SU-DHL-6 (cell line): ENCODE data around the gene PDGFA.

ENCODE experiments used
- EZH2phosphoT487 ChIP-seq: fragments of 200-600 bp; sonication (generic), shearing (Covaris generic); conservative IDR thresholded peaks from 2 replicates; pipeline ENCODE4 v1.6.1; 2018; ENCODE audit warnings: mild to moderate bottlenecking, antibody characterized with exemption, low read length, moderate library complexity, mixed read lengths
- TF ChIP-seq, protein P1 (sequence below): fragments of 200-600 bp; sonication (generic); IDR thresholded peaks from one replicate; pipeline ENCODE4 v1.5.1; 2017; ENCODE audit warnings: antibody characterized with exemption, mild to moderate bottlenecking, low read length, moderate library complexity; ENCODE audit not compliant: insufficient read depth, poor library complexity, severe bottlenecking

DNA sequence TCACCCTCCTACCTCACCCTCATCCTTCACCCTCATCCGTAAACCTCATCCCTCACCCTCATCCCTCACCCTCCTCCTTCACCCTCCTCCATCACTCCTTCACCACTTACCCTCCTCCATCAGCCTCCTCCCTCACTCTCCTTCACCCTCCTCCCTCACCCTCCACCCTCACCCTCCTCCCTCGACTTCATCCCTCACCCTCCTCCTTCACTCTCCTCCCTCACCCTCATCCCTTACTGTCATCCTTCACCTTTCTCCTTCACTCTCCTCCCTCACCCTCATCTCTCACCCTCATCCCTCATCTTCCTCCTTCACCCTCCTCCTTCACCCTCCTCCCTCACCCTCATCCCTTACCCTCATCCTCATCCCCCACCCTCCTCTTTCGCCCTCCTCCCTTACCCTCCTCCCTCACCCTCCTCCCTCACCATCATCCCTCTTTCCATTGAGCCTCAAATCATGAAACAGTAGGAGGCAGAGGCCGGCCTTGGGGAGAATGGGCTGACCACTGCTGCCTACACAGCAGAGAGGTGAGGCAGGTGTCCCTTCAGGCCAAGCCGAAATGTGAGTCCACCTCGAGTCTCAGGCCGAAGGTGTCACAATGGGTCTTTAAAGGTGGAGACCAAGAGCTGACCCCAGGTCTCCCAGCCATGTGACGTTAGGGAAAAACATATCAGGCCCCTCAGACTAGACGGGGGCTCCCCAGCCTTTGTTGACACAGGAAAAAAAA lies 53.0 kb downstream of the PDGFA start:
- TF ChIP-seq, protein P1, sequence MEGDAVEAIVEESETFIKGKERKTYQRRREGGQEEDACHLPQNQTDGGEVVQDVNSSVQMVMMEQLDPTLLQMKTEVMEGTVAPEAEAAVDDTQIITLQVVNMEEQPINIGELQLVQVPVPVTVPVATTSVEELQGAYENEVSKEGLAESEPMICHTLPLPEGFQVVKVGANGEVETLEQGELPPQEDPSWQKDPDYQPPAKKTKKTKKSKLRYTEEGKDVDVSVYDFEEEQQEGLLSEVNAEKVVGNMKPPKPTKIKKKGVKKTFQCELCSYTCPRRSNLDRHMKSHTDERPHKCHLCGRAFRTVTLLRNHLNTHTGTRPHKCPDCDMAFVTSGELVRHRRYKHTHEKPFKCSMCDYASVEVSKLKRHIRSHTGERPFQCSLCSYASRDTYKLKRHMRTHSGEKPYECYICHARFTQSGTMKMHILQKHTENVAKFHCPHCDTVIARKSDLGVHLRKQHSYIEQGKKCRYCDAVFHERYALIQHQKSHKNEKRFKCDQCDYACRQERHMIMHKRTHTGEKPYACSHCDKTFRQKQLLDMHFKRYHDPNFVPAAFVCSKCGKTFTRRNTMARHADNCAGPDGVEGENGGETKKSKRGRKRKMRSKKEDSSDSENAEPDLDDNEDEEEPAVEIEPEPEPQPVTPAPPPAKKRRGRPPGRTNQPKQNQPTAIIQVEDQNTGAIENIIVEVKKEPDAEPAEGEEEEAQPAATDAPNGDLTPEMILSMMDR: no peak
- no peak for TF ChIP-seq EZH2phosphoT487
